ENCODE data around the gene FKBP2.

DNA sequence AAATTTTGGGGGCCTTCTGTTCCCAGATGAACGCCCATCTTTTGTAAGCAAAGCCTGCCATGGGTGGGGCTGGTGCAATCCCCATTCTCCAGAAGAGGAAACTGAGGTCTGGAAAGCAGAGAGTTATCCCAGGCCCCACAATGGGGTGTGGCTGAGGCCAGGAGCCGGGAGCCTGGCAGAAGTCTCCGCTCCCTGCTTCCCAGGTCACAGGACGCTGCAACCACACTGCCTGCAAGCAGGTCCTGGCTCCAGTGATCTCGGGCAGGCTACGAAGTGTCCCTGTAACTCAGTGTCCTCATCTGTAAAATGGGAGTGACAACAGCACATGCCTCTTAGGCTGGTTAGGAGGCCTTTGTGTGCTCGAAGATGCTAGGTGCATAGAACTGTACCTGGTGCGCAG, 12.1 kb downstream of the FKBP2 start:
- TF ChIP-seq EZH2phosphoT487 (IDR thresholded peaks at IDR 0.05; ENCODE audit: insufficient read depth, low read depth) (no peak), EZH2 (IDR thresholded peaks at IDR 0.05; ENCODE audit: insufficient read depth, poor library complexity, severe bottlenecking) (no peak)
